ENCODE data around the gene TM7SF2.

DNA sequence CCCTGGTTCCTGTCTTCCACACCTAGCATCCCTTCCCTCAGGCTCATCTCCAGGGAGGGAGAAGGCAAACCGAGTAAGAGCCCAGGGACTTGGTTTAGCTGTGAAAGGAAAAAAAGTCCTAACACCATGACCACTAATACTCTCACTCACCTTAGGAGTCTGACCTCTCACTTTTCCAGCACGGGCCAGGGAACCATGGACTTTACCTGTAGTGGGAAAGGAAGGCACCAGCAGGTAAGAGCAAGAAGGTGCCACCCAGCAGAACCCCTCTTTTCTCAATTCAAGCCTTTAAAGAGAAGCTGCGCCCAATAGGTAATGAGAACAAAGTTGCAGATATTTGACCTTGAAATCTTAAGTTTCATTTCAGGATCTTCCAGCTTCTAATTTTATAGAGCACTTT, 9.2 kb downstream of the TM7SF2 start:
- TF ChIP-seq, protein P1, sequence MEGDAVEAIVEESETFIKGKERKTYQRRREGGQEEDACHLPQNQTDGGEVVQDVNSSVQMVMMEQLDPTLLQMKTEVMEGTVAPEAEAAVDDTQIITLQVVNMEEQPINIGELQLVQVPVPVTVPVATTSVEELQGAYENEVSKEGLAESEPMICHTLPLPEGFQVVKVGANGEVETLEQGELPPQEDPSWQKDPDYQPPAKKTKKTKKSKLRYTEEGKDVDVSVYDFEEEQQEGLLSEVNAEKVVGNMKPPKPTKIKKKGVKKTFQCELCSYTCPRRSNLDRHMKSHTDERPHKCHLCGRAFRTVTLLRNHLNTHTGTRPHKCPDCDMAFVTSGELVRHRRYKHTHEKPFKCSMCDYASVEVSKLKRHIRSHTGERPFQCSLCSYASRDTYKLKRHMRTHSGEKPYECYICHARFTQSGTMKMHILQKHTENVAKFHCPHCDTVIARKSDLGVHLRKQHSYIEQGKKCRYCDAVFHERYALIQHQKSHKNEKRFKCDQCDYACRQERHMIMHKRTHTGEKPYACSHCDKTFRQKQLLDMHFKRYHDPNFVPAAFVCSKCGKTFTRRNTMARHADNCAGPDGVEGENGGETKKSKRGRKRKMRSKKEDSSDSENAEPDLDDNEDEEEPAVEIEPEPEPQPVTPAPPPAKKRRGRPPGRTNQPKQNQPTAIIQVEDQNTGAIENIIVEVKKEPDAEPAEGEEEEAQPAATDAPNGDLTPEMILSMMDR (IDR thresholded peaks at IDR 0.05) = no peak
- no peak for TF ChIP-seq EZH2 (IDR thresholded peaks at IDR 0.05)
